Vagina (tissue), 2 donors: ENCODE results near the gene RASAL3. TPM values are rescaled to one million over a fixed set of nuclear protein-coding genes. Genes with fewer than 3 reads are reported as not detected.

ENCODE experiments used
- DNase-seq, 2 donors: peaks; one replicate each; pipeline ENCODE4 v3.0.0-alpha.2; 2017; ENCODE audit errors: extremely low spot score in 2 of 2
- H3K27ac ChIP-seq: fragments of 200-600 bp; sonication (generic); one replicate; pipeline ENCODE4 v1.5.1; 2019
- H3K27me3 ChIP-seq: fragments of 200-600 bp; sonication (generic); one replicate; pipeline ENCODE4 v1.5.1; 2019
- H3K36me3 ChIP-seq, 2 donors: fragments of 200-600 bp; sonication (generic); one replicate each; pipeline ENCODE4 v1.5.1; 2017 to 2019
- H3K4me1 ChIP-seq: fragments of 200-600 bp; sonication (generic); one replicate; pipeline ENCODE4 v1.5.1; 2019
- H3K4me3 ChIP-seq, 2 donors: fragments of 200-600 bp; sonication (generic); 1 replicate in 1 of 2; 2 replicates in 1 of 2; pipeline ENCODE4 v1.5.1; 2016 to 2019
- H3K9me3 ChIP-seq: fragments of 200-600 bp; sonication (generic); one replicate; pipeline ENCODE4 v1.5.1; 2019
- CTCF ChIP-seq, 3 experiments: fragments of 450-650 bp in 2 of 3; fragments of 200-600 bp in 1 of 3; sonication (generic) in 1 of 3; IDR thresholded peaks; one replicate each; pipeline ENCODE4 v1.5.1; 2017 to 2019; ENCODE audit warnings: antibody characterized with exemption in 3 of 3, mild to moderate bottlenecking in 2 of 3, moderate library complexity in 2 of 3
- POLR2A ChIP-seq, 2 donors: fragments of 450-650 bp; IDR thresholded peaks; one replicate each; pipeline ENCODE4 v1.6.1; 2017; ENCODE audit warnings: antibody characterized with exemption in 2 of 2, mild to moderate bottlenecking in 2 of 2, moderate library complexity in 2 of 2
- POLR2AphosphoS5 ChIP-seq, 2 donors: sonication (generic); formaldehyde crosslinking; IDR thresholded peaks; one replicate each; pipeline ENCODE4 v1.9.0; 2017; ENCODE audit warnings: antibody characterized with exemption in 2 of 2, mild to moderate bottlenecking in 2 of 2, low read depth in 1 of 2; ENCODE audit not compliant: insufficient read depth in 1 of 2
- intact Hi-C: fragments of 100-400 bp; cut with DNase I; formaldehyde crosslinking; loops from one replicate; pipeline ENCODE4 v1.15.1; 2023
- total RNA-seq: library from RNA; depleted of rRNA; stranded (reverse); fragments of >200 nt; gene quantifications from one replicate; pipeline ENCODE4 v1.2.3, GENCODE V29; 2016

Gene RASAL3
- total RNA-seq, 1 donor from 2014 or later, result 7.9 TPM

- Histone ChIP-seq H3K9me3 (no peaks in the 10 kb centered on the region), H3K36me3 (no peaks in the 10 kb centered on the region), H3K27ac (no peak overlapping the region), H3K4me3 (no peak overlapping the region), H3K4me1 (peaks cover 7% of the 10 kb centered on the region), H3K27me3 (no peaks in the 10 kb centered on the region)
- DNase-seq, result no peak
- intact Hi-C loops, result no loop called here
- TF ChIP-seq POLR2A (IDR thresholded peaks at IDR 0.05) (no peak), POLR2AphosphoS5 (IDR thresholded peaks at IDR 0.05; ENCODE audit: insufficient read depth in 1 of 2, low read depth in 1 of 2) (no peak), CTCF (IDR thresholded peaks at IDR 0.05) (no peak)
Observed at GRCh38 chr19:15443838-15444237, 20.5 kb downstream of the RASAL3 start.

GRCh38 chr19:15443325-15443724 lies 21.0 kb downstream of the RASAL3 start:
- H3K4me3 ChIP-seq, result no peak overlapping the region
- no peaks in the 10 kb centered on the region for H3K9me3 ChIP-seq
- no peaks in the 10 kb centered on the region for H3K36me3 ChIP-seq
- DNase-seq, result no peak
- peaks cover 2% of the 10 kb centered on the region for H3K4me1 ChIP-seq
- intact Hi-C loops, result no loop called here
- H3K27me3 ChIP-seq, result no peaks in the 10 kb centered on the region
- TF ChIP-seq CTCF (IDR thresholded peaks at IDR 0.05) (no peak), POLR2AphosphoS5 (IDR thresholded peaks at IDR 0.05; ENCODE audit: insufficient read depth in 1 of 2, low read depth in 1 of 2) (no peak), POLR2A (IDR thresholded peaks at IDR 0.05) (no peak)
- no peak overlapping the region for H3K27ac ChIP-seq

- peaks cover 11% of the 10 kb centered on the region for H3K4me1 ChIP-seq
- no peaks in the 10 kb centered on the region for H3K36me3 ChIP-seq
- intact Hi-C loops, result no loop called here
- H3K27me3 ChIP-seq, result no peaks in the 10 kb centered on the region
- H3K9me3 ChIP-seq, result no peaks in the 10 kb centered on the region
- no peak overlapping the region for H3K4me3 ChIP-seq
- TF ChIP-seq CTCF (IDR thresholded peaks at IDR 0.05) (no peak), POLR2A (IDR thresholded peaks at IDR 0.05) (no peak), POLR2AphosphoS5 (IDR thresholded peaks at IDR 0.05; ENCODE audit: insufficient read depth in 1 of 2, low read depth in 1 of 2) (no peak)
- no peak overlapping the region for H3K27ac ChIP-seq
- no peak for DNase-seq
Observed at GRCh38 chr19:15442142-15442920, 22.0 kb downstream of the RASAL3 start.

DNA sequence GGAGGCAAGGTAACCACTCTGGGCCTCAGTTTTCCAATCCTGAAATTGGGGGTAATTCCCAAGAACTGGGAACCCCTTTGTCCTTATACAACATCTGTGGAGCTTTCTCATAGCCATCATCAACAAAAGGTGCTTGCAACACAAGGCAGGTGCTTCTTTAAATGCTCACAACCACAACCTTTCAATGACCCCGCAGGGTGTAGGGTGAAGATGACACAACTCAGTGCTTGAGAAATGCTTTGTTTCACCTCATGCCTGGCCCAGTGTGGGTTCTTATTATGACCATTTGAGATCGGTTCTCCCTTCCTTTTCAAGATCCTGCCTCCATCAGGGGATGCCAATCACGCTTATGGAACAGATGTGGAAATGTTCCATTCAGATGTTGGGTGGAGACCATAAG lies 23.0 kb downstream of the RASAL3 start:
- intact Hi-C loops, result no loop called here

More for the DNA sequence above, 23.0 kb downstream of the RASAL3 start:
- H3K9me3 ChIP-seq, result no peaks in the 10 kb centered on the region
- no peak for DNase-seq
- peaks cover 18% of the 10 kb centered on the region for H3K4me1 ChIP-seq
- H3K4me3 ChIP-seq, result no peak overlapping the region
- TF ChIP-seq CTCF (IDR thresholded peaks at IDR 0.05), result no peak
- no peak for TF ChIP-seq POLR2AphosphoS5 (IDR thresholded peaks at IDR 0.05; ENCODE audit: insufficient read depth in 1 of 2, low read depth in 1 of 2)
- TF ChIP-seq POLR2A (IDR thresholded peaks at IDR 0.05), result no peak
- H3K36me3 ChIP-seq, result no peaks in the 10 kb centered on the region
- no peak overlapping the region for H3K27ac ChIP-seq
- no peaks in the 10 kb centered on the region for H3K27me3 ChIP-seq
